ENCODE results near the gene DNAJB5. TPM values are rescaled to one million over a fixed set of nuclear protein-coding genes. Genes with fewer than 3 reads are reported as not detected.

The DNAJB5 gene
- total RNA-seq, 1 experiment from 2014 or later, result 0.79 TPM

- Histone ChIP-seq H3K27ac (no peak overlapping the region), H3K4me1 (replicated peaks; ENCODE audit: insufficient read depth) (peaks cover 7% of the 10 kb centered on the region; the same call in 1 of the 2 replicates), H3F3A (ENCODE audit: insufficient read depth, low read depth) (no peaks in the 10 kb centered on the region), H3K4me3 (peak overlapping the region; percentile 57; the same call in 1 of the 2 replicates), H2AFZ (no peak overlapping the region), H4K20me1 (ENCODE audit: insufficient read depth) (no peaks in the 10 kb centered on the region), H3K9me3 (ENCODE audit: insufficient read depth, low read depth) (no peaks in the 10 kb centered on the region), H3K36me3 (ENCODE audit: low read depth) (no peaks in the 10 kb centered on the region), H3K9me2 (ENCODE audit: insufficient read depth) (no peaks in the 10 kb centered on the region), H3K79me2 (ENCODE audit: low read depth) (no peaks in the 10 kb centered on the region), H3K27me3 (ENCODE audit: insufficient read depth, low read depth) (no peaks in the 10 kb centered on the region), H3K4me2 (peak overlapping the region; percentile 87)
- BruUV-seq (replicated peaks), result TSS peak; percentile 47
- no peak for DNase-seq
- POLR2A ChIA-PET (ENCODE audit: unreplicated experiment), result no interaction called here
- intact Hi-C loops (cut with micrococcal nuclease; ENCODE audit: unreplicated experiment), result loop anchor here (2.0 to 5.0 kb wide), 2 partner anchors 64 to 84 kb away; partner anchors contain the start of gene VCP
- no peak for TF ChIP-seq EZH2 (IDR thresholded peaks at IDR 0.05; ENCODE audit: low read depth)
- TF ChIP-seq, protein P1, sequence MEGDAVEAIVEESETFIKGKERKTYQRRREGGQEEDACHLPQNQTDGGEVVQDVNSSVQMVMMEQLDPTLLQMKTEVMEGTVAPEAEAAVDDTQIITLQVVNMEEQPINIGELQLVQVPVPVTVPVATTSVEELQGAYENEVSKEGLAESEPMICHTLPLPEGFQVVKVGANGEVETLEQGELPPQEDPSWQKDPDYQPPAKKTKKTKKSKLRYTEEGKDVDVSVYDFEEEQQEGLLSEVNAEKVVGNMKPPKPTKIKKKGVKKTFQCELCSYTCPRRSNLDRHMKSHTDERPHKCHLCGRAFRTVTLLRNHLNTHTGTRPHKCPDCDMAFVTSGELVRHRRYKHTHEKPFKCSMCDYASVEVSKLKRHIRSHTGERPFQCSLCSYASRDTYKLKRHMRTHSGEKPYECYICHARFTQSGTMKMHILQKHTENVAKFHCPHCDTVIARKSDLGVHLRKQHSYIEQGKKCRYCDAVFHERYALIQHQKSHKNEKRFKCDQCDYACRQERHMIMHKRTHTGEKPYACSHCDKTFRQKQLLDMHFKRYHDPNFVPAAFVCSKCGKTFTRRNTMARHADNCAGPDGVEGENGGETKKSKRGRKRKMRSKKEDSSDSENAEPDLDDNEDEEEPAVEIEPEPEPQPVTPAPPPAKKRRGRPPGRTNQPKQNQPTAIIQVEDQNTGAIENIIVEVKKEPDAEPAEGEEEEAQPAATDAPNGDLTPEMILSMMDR (conservative IDR thresholded peaks at IDR 0.05), result no peak
- CTCF ChIA-PET, result no interaction called here
These were observed 1.1 kb upstream of the DNAJB5 start for GRCh38 chr9:34988218-34989002.

- Histone ChIP-seq H3K27me3 (ENCODE audit: insufficient read depth, low read depth) (no peaks in the 10 kb centered on the region), H3K9me2 (ENCODE audit: insufficient read depth) (no peaks in the 10 kb centered on the region), H3K27ac (no peak overlapping the region), H3F3A (ENCODE audit: insufficient read depth, low read depth) (no peaks in the 10 kb centered on the region), H3K4me2 (peak overlapping the region; percentile 87), H3K4me1 (replicated peaks; ENCODE audit: insufficient read depth) (peaks cover 10% of the 10 kb centered on the region; the same call in 1 of the 2 replicates), H3K79me2 (ENCODE audit: low read depth) (no peaks in the 10 kb centered on the region), H3K9me3 (ENCODE audit: insufficient read depth, low read depth) (no peaks in the 10 kb centered on the region), H4K20me1 (ENCODE audit: insufficient read depth) (no peaks in the 10 kb centered on the region), H2AFZ (peak overlapping the region; percentile 71; the same call in 1 of the 2 replicates), H3K4me3 (peak overlapping the region; percentile 57), H3K36me3 (ENCODE audit: low read depth) (no peaks in the 10 kb centered on the region)
- no TSS peak for BruUV-seq (replicated peaks)
- ChIA-PET POLR2A (ENCODE audit: unreplicated experiment) (interaction anchor here (0.6 kb wide), 1 partner anchor 54 kb away, joined by 3 read pairs; no protein-coding TSS in a partner anchor), CTCF (interaction anchor here (0.6 kb wide), 2 partner anchors 91 to 217 kb away, joined by 3 to 6 read pairs; no protein-coding TSS in a partner anchor)
- intact Hi-C loops (cut with micrococcal nuclease; ENCODE audit: unreplicated experiment), result loop anchor here (2.0 to 5.0 kb wide), 2 partner anchors 63 to 82 kb away; partner anchors contain the start of gene VCP
- TF ChIP-seq, protein P1 (conservative IDR thresholded peaks at IDR 0.05), result no peak
- TF ChIP-seq EZH2 (IDR thresholded peaks at IDR 0.05; ENCODE audit: low read depth), result no peak
- no peak for DNase-seq
These were observed 546 bp downstream of the DNAJB5 start for GRCh38 chr9:34989946-34990635.

- H3K27ac ChIP-seq, result no peak overlapping the region
- no peak overlapping the region for H2AFZ ChIP-seq
- no peaks in the 10 kb centered on the region for H3K27me3 ChIP-seq (ENCODE audit: insufficient read depth, low read depth)
- intact Hi-C loops (cut with micrococcal nuclease; ENCODE audit: unreplicated experiment), result no loop called here
- BruUV-seq (replicated peaks), result TSS peak; percentile 15
- H3K4me2 ChIP-seq, result no peak overlapping the region
- no peaks in the 10 kb centered on the region for H3K9me3 ChIP-seq (ENCODE audit: insufficient read depth, low read depth)
- ChIA-PET CTCF (no interaction called here), POLR2A (ENCODE audit: unreplicated experiment) (no interaction called here)
- H4K20me1 ChIP-seq (ENCODE audit: insufficient read depth), result no peaks in the 10 kb centered on the region
- no peaks in the 10 kb centered on the region for H3K36me3 ChIP-seq (ENCODE audit: low read depth)
- TF ChIP-seq, protein P1 (conservative IDR thresholded peaks at IDR 0.05), result no peak
- TF ChIP-seq EZH2 (IDR thresholded peaks at IDR 0.05; ENCODE audit: low read depth), result no peak
- H3K4me1 ChIP-seq (replicated peaks; ENCODE audit: insufficient read depth), result peaks cover 17% of the 10 kb centered on the region; the same call in 1 of the 2 replicates
- H3K9me2 ChIP-seq (ENCODE audit: insufficient read depth), result no peaks in the 10 kb centered on the region
- no peak overlapping the region for H3K4me3 ChIP-seq
- H3F3A ChIP-seq (ENCODE audit: insufficient read depth, low read depth), result peaks cover 4% of the 10 kb centered on the region; the same call in 1 of the 2 replicates
- DNase-seq, result no peak
- H3K79me2 ChIP-seq (ENCODE audit: low read depth), result no peaks in the 10 kb centered on the region
These were observed 1.5 kb downstream of the DNAJB5 start for GRCh38 chr9:34990908-34991606.

Measured in PC-9 (cell line).